ENCODE results near the gene CACFD1. TPM values are rescaled to one million over a fixed set of nuclear protein-coding genes. Genes with fewer than 3 reads are reported as not detected.

Gene CACFD1
- total RNA-seq, 1 experiment from 2014 or later: 27.0 TPM

- no peak for TF ChIP-seq CTCF (IDR thresholded peaks at IDR 0.05; ENCODE audit: insufficient read depth in 1 of 2, low read depth in 1 of 2, low read length in 1 of 2, severe bottlenecking in 1 of 2, unreplicated experiment in 1 of 2)
- ChIA-PET POLR2A (no interaction called here), CTCF (no interaction called here)
- Mint-ChIP-seq H3K27me3 (ENCODE audit: insufficient read depth, unreplicated experiment) (no peaks in the 10 kb centered on the region), H3K9me3 (ENCODE audit: unreplicated experiment) (no peaks in the 10 kb centered on the region), H3K4me3 (ENCODE audit: unreplicated experiment) (no peak overlapping the region), H3K36me3 (ENCODE audit: insufficient read depth, unreplicated experiment) (no peaks in the 10 kb centered on the region), H3K27ac (ENCODE audit: unreplicated experiment) (no peak overlapping the region), H3K4me1 (ENCODE audit: low read depth, unreplicated experiment) (peaks cover 6% of the 10 kb centered on the region)
- intact Hi-C loops (cut with micrococcal nuclease; ENCODE audit: unreplicated experiment): no loop called here
- Histone ChIP-seq H3K4me3 (ENCODE audit: low read depth, low read length) (no peak overlapping the region), H3K27me3 (replicated peaks; ENCODE audit: control insufficient read depth, insufficient read depth, low read length) (no peaks in the 10 kb centered on the region), H3K4me1 (0 out of 2 replicates have a peak, but pooled peaks cover 7% of the 10 kb centered on the region), H3K36me3 (ENCODE audit: control insufficient read depth, insufficient read depth, low read length) (no peaks in the 10 kb centered on the region), H3K9me3 (no peaks in the 10 kb centered on the region)
- no TSS peak for BruUV-seq (replicated peaks)
- DNase-seq: no peak
Observed at GRCh38 chr9:133476036-133476931, 16.5 kb downstream of the CACFD1 start.

GRCh38 chr9:133476941-133477340 is 17.2 kb downstream of the CACFD1 start:
- intact Hi-C loops (cut with micrococcal nuclease; ENCODE audit: unreplicated experiment): no loop called here
- no peaks in the 10 kb centered on the region for H3K9me3 Mint-ChIP-seq (ENCODE audit: unreplicated experiment)
- H3K4me1 ChIP-seq: 0 out of 2 replicates have a peak, but pooled peaks cover 7% of the 10 kb centered on the region

DNA sequence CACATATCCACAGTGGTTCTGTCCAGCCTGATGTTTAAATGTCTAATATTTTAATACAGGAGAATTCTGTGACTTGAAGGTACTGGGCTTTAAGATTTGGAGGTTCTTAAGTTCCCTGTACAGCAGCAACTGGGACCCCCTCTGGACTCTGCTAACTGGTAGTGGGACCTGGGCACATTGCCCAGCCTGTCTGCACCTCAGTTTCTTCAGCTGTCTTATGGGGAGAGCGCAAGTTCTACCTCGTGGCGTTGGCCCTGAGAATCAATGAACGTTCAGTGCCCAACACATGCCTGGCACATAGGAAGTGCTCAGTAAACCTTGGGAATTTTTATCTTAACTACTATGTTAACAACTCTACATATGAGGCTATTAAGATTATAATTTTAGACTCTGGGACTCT is 17.7 kb downstream of the CACFD1 start:
- Histone ChIP-seq H3K36me3 (ENCODE audit: control insufficient read depth, insufficient read depth, low read length) (no peaks in the 10 kb centered on the region), H3K4me3 (ENCODE audit: low read depth, low read length) (no peak overlapping the region), H3K4me1 (0 out of 2 replicates have a peak, but pooled peaks cover 7% of the 10 kb centered on the region), H3K9me3 (no peaks in the 10 kb centered on the region), H3K27me3 (replicated peaks; ENCODE audit: control insufficient read depth, insufficient read depth, low read length) (no peaks in the 10 kb centered on the region)
- CTCF ChIA-PET: interaction anchor here (2.6 kb wide), 1 partner anchor 17 kb away, joined by 12 read pairs; the partner anchor contains the start of gene CACFD1
- H3K4me3 Mint-ChIP-seq (ENCODE audit: unreplicated experiment): peak overlapping the region; percentile 22
- TF ChIP-seq CTCF (IDR thresholded peaks at IDR 0.05; ENCODE audit: insufficient read depth in 1 of 2, low read depth in 1 of 2, low read length in 1 of 2, severe bottlenecking in 1 of 2, unreplicated experiment in 1 of 2): no peak
- H3K9me3 Mint-ChIP-seq (ENCODE audit: unreplicated experiment): no peaks in the 10 kb centered on the region
- BruUV-seq (replicated peaks): TSS peak; percentile 50
- H3K27ac Mint-ChIP-seq (ENCODE audit: unreplicated experiment): no peak overlapping the region
- intact Hi-C loops (cut with micrococcal nuclease; ENCODE audit: unreplicated experiment): no loop called here
- no peaks in the 10 kb centered on the region for H3K27me3 Mint-ChIP-seq (ENCODE audit: insufficient read depth, unreplicated experiment)
- peaks cover 6% of the 10 kb centered on the region for H3K4me1 Mint-ChIP-seq (ENCODE audit: low read depth, unreplicated experiment)
- H3K36me3 Mint-ChIP-seq (ENCODE audit: insufficient read depth, unreplicated experiment): no peaks in the 10 kb centered on the region
- no peak for DNase-seq
- POLR2A ChIA-PET: no interaction called here

More at GRCh38 chr9:133476941-133477340, 17.2 kb downstream of the CACFD1 start:
- no peak for TF ChIP-seq CTCF (IDR thresholded peaks at IDR 0.05; ENCODE audit: insufficient read depth in 1 of 2, low read depth in 1 of 2, low read length in 1 of 2, severe bottlenecking in 1 of 2, unreplicated experiment in 1 of 2)
- Mint-ChIP-seq H3K27me3 (ENCODE audit: insufficient read depth, unreplicated experiment) (no peaks in the 10 kb centered on the region), H3K4me3 (ENCODE audit: unreplicated experiment) (no peak overlapping the region), H3K27ac (ENCODE audit: unreplicated experiment) (no peak overlapping the region), H3K36me3 (ENCODE audit: insufficient read depth, unreplicated experiment) (no peaks in the 10 kb centered on the region), H3K4me1 (ENCODE audit: low read depth, unreplicated experiment) (peaks cover 6% of the 10 kb centered on the region)
- DNase-seq: no peak
- no peaks in the 10 kb centered on the region for H3K27me3 ChIP-seq (replicated peaks; ENCODE audit: control insufficient read depth, insufficient read depth, low read length)
- no peak overlapping the region for H3K4me3 ChIP-seq (ENCODE audit: low read depth, low read length)
- CTCF ChIA-PET: no interaction called here
- BruUV-seq (replicated peaks): no TSS peak
- H3K9me3 ChIP-seq: no peaks in the 10 kb centered on the region
- H3K36me3 ChIP-seq (ENCODE audit: control insufficient read depth, insufficient read depth, low read length): no peaks in the 10 kb centered on the region
- POLR2A ChIA-PET: no interaction called here
